ENCODE measurements around the gene LRCH1. TPM values are rescaled to one million over a fixed set of nuclear protein-coding genes. Genes with fewer than 3 reads are reported as not detected.

LRCH1 gene
- total and polyA plus RNA-seq, 2 donors from 2014 or later: 10.2 to 39.0 TPM

- H3K9ac ChIP-seq (ENCODE audit: low read length in 3 of 3): no peak overlapping the region
- peak overlapping the region in 1 of 2 donors; percentile 13 for H3K27ac ChIP-seq (ENCODE audit: low read depth in 2 of 2, low read length in 2 of 2)
- no peaks in the 10 kb centered on the region for H3K36me3 ChIP-seq (ENCODE audit: control insufficient read depth in 2 of 3, insufficient read depth in 3 of 3, low read length in 3 of 3)
- no peak for TF ChIP-seq CTCF (IDR thresholded peaks at IDR 0.05; ENCODE audit: borderline replicate concordance, extremely low read depth, insufficient read depth)
- peaks cover 18 to 51% (median 35%) of the 10 kb centered on the region in 3 donors for H3K4me1 ChIP-seq (ENCODE audit: control insufficient read depth in 2 of 3, insufficient read depth in 2 of 3, low read depth in 1 of 3, low read length in 3 of 3)
- DNase-seq (no peak), FAIRE-seq (no peak)
- no peak overlapping the region for H3K4me3 ChIP-seq (ENCODE audit: low read length in 3 of 3)
- intact Hi-C loops (cut with DNase I): no loop called here
- H3K27me3 ChIP-seq (ENCODE audit: control insufficient read depth, insufficient read depth, low read length): no peaks in the 10 kb centered on the region
- H3K9me3 ChIP-seq (ENCODE audit: control insufficient read depth in 2 of 3, insufficient read depth in 1 of 3, low read length in 3 of 3): no peaks in the 10 kb centered on the region
These were observed 112.3 kb downstream of the LRCH1 start for GRCh38 chr13:46665248-46665632.

GRCh38 chr13:46665633-46666482 lies 112.9 kb downstream of the LRCH1 start:
- Histone ChIP-seq H3K9ac (ENCODE audit: low read length in 3 of 3) (no peak overlapping the region), H3K36me3 (ENCODE audit: control insufficient read depth in 2 of 3, insufficient read depth in 3 of 3, low read length in 3 of 3) (peaks cover 0 to 1% (median 0%) of the 10 kb centered on the region in 3 donors), H3K9me3 (ENCODE audit: control insufficient read depth in 2 of 3, insufficient read depth in 1 of 3, low read length in 3 of 3) (no peaks in the 10 kb centered on the region), H3K4me3 (ENCODE audit: low read length in 3 of 3) (no peak overlapping the region), H3K4me1 (ENCODE audit: control insufficient read depth in 2 of 3, insufficient read depth in 2 of 3, low read depth in 1 of 3, low read length in 3 of 3) (peaks cover 15 to 44% (median 31%) of the 10 kb centered on the region in 3 donors), H3K27ac (ENCODE audit: low read depth in 2 of 2, low read length in 2 of 2) (peak overlapping the region; percentile 13 to 59), H3K27me3 (ENCODE audit: control insufficient read depth, insufficient read depth, low read length) (no peaks in the 10 kb centered on the region)
- FAIRE-seq (no peak), DNase-seq (peak in 1 of 5 donors; percentile 32)
- intact Hi-C loops (cut with DNase I): no loop called here
- no peak for TF ChIP-seq CTCF (IDR thresholded peaks at IDR 0.05; ENCODE audit: borderline replicate concordance, extremely low read depth, insufficient read depth)

GRCh38 chr13:46666727-46667456 lies 113.9 kb downstream of the LRCH1 start:
- FAIRE-seq (no peak), DNase-seq (no peak)
- H3K4me3 ChIP-seq (ENCODE audit: low read length in 3 of 3): no peak overlapping the region
- no peak overlapping the region for H3K9ac ChIP-seq (ENCODE audit: low read length in 3 of 3)
- no peak overlapping the region for H3K27ac ChIP-seq (ENCODE audit: low read depth in 2 of 2, low read length in 2 of 2)
- intact Hi-C loops (cut with DNase I): no loop called here
- no peaks in the 10 kb centered on the region for H3K27me3 ChIP-seq (ENCODE audit: control insufficient read depth, insufficient read depth, low read length)
- peaks cover 15 to 39% (median 34%) of the 10 kb centered on the region in 3 donors for H3K4me1 ChIP-seq (ENCODE audit: control insufficient read depth in 2 of 3, insufficient read depth in 2 of 3, low read depth in 1 of 3, low read length in 3 of 3)
- no peaks in the 10 kb centered on the region for H3K9me3 ChIP-seq (ENCODE audit: control insufficient read depth in 2 of 3, insufficient read depth in 1 of 3, low read length in 3 of 3)
- peaks cover 0 to 2% (median 2%) of the 10 kb centered on the region in 3 donors for H3K36me3 ChIP-seq (ENCODE audit: control insufficient read depth in 2 of 3, insufficient read depth in 3 of 3, low read length in 3 of 3)
- TF ChIP-seq CTCF (IDR thresholded peaks at IDR 0.05; ENCODE audit: borderline replicate concordance, extremely low read depth, insufficient read depth): no peak

Measured in kidney (tissue), 14 donors.